Loucy (cell line): ENCODE measurements around the gene EDARADD.

Source experiments
- CTCF ChIP-seq: fragments of 200-600 bp; sonication (generic); conservative IDR thresholded peaks from 2 replicates; pipeline ENCODE4 v1.5.1; 2014; ENCODE audit warnings: mild to moderate bottlenecking, antibody characterized with exemption, low read length
- EZH2phosphoT487 ChIP-seq: fragments of 200-600 bp; IDR thresholded peaks from 2 replicates; pipeline ENCODE4 v1.6.1; 2018; ENCODE audit warnings: antibody characterized with exemption, mild to moderate bottlenecking, moderate library complexity, borderline replicate concordance

GRCh38 chr1:236417336-236417735 is 23.2 kb downstream of the EDARADD start:
- no peak for TF ChIP-seq CTCF
- TF ChIP-seq EZH2phosphoT487, result no peak
